Glutamatergic neuron (in vitro differentiated cells): ENCODE results near the gene UPB1. TPM values are rescaled to one million over a fixed set of nuclear protein-coding genes. Genes with fewer than 3 reads are reported as not detected.

Experiments used
- DNase-seq: peaks from one replicate; pipeline ENCODE4 v3.0.0; 2022
- H3K27ac Mint-ChIP-seq: one replicate; pipeline ENCODE4 v1.8.0; 2020; ENCODE audit warnings: mild to moderate bottlenecking, mixed read lengths, inconsistent platforms; ENCODE audit not compliant: unreplicated experiment
- H3K27me3 Mint-ChIP-seq: one replicate; pipeline ENCODE4 v1.8.0; 2020; ENCODE audit warnings: mild to moderate bottlenecking, moderate library complexity, mixed read lengths, inconsistent platforms; ENCODE audit not compliant: unreplicated experiment
- H3K36me3 Mint-ChIP-seq: one replicate; pipeline ENCODE4 v1.8.0; 2020; ENCODE audit warnings: mild to moderate bottlenecking, mixed read lengths, inconsistent platforms; ENCODE audit not compliant: unreplicated experiment
- H3K4me1 Mint-ChIP-seq: one replicate; pipeline ENCODE4 v1.8.0; 2020; ENCODE audit warnings: mild to moderate bottlenecking, low read depth, mixed read lengths, inconsistent platforms; ENCODE audit not compliant: unreplicated experiment
- H3K4me3 Mint-ChIP-seq: one replicate; pipeline ENCODE4 v1.8.0; 2020; ENCODE audit warnings: mild to moderate bottlenecking, mixed read lengths, inconsistent platforms; ENCODE audit not compliant: unreplicated experiment
- H3K9me3 Mint-ChIP-seq: one replicate; pipeline ENCODE4 v1.8.0; 2020; ENCODE audit warnings: mild to moderate bottlenecking, moderate library complexity, mixed read lengths, inconsistent platforms; ENCODE audit not compliant: unreplicated experiment
- total RNA-seq: library from RNA; stranded (reverse); fragmentation: NEBNext Ultra II Directional; extraction: Animal tissue kit (Norgen Biotek cat#: 25700); gene quantifications from one replicate; pipeline ENCODE4 v1.2.1, GENCODE V29; 2021; ENCODE audit not compliant: unreplicated experiment
- TF ChIP-seq, protein P1 (sequence below): fragments of 200-600 bp; sonication (generic); IDR thresholded peaks from one replicate; pipeline ENCODE4 v1.5.0; 2021; ENCODE audit not compliant: partially characterized antibody, unreplicated experiment

The UPB1 gene
- total RNA-seq, 1 donor from 2014 or later, result 0.37 TPM

DNA sequence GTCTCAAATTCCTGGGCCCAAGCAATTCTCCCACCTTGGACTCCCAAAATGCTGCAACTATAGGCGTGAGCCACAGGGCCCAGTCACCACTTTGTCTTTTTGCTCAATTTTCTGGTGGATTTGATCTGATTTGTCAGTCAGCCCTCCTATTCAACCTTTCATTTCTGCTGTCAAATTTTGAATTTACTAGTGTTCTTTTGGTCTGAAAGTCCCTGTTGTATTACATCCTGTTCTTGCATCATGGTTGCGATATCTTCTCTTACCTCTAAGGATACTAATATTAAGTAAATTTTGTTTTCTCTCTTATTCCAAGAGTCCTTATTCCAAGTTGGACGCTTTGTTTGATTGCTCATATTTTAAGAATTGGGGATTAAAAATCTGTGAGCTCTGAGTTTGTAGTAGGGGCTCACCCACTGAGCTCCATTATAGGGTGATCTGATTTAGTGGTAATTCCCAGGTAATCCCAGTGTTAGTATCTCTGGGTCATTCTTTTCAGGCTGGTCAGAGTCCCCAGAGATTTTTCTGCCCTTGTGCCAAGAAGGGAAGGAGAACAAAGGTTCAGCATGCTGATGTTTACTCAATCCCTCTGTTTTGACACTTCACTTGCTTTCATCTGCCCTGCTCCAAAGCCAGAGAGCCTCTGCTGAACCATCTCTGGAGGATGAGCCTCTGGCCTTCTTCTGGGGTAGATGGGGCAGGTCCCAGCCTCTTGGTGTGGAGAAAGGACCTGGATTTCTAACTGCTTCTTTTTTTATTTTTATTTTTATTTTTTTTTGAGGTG is 10.0 kb downstream of the UPB1 start:
- H3K36me3 Mint-ChIP-seq, result no peaks in the 10 kb centered on the region
- no peak overlapping the region for H3K4me3 Mint-ChIP-seq
- peaks cover 33% of the 10 kb centered on the region for H3K4me1 Mint-ChIP-seq
- peaks cover 2% of the 10 kb centered on the region for H3K9me3 Mint-ChIP-seq
- no peak for DNase-seq
- peaks cover 7% of the 10 kb centered on the region for H3K27me3 Mint-ChIP-seq
- H3K27ac Mint-ChIP-seq, result no peak overlapping the region
- TF ChIP-seq, protein P1, sequence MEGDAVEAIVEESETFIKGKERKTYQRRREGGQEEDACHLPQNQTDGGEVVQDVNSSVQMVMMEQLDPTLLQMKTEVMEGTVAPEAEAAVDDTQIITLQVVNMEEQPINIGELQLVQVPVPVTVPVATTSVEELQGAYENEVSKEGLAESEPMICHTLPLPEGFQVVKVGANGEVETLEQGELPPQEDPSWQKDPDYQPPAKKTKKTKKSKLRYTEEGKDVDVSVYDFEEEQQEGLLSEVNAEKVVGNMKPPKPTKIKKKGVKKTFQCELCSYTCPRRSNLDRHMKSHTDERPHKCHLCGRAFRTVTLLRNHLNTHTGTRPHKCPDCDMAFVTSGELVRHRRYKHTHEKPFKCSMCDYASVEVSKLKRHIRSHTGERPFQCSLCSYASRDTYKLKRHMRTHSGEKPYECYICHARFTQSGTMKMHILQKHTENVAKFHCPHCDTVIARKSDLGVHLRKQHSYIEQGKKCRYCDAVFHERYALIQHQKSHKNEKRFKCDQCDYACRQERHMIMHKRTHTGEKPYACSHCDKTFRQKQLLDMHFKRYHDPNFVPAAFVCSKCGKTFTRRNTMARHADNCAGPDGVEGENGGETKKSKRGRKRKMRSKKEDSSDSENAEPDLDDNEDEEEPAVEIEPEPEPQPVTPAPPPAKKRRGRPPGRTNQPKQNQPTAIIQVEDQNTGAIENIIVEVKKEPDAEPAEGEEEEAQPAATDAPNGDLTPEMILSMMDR, result no peak

DNA sequence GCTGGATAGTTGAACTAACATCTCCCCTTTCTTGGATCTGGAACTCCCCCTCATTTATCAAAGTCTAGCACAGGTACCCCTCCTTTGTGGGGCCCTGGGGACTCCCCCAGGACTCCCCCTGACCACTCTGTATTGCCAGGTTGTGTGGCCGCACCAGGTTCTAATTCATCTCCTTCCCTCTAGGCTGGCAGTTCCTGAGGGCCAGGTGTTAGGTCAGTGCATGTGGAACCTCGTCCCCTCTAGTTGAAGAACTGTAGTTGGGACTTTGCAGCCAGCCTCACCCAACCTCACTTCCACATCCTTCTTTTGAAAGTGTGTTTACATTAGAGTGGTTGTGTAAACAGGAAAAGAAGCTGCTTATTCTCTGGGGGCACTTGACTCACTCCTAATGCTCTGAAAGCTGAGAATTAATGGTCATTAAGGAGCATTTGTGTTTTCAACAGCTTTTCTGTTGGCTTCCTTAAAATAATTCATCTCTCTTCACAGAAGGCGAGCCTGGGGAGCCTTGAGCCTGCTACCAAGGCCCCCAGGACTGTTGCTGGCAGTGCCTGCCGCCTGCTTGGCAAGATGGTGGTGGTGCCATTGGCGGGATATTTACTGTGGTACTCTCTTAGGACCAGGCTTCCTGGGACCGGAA is 11.8 kb downstream of the UPB1 start:
- TF ChIP-seq, protein P1, result no peak
- Mint-ChIP-seq H3K27ac (no peak overlapping the region), H3K9me3 (peaks cover 2% of the 10 kb centered on the region), H3K27me3 (peaks cover 4% of the 10 kb centered on the region), H3K4me3 (no peak overlapping the region), H3K36me3 (no peaks in the 10 kb centered on the region), H3K4me1 (peaks cover 29% of the 10 kb centered on the region)
- DNase-seq, result no peak

DNA sequence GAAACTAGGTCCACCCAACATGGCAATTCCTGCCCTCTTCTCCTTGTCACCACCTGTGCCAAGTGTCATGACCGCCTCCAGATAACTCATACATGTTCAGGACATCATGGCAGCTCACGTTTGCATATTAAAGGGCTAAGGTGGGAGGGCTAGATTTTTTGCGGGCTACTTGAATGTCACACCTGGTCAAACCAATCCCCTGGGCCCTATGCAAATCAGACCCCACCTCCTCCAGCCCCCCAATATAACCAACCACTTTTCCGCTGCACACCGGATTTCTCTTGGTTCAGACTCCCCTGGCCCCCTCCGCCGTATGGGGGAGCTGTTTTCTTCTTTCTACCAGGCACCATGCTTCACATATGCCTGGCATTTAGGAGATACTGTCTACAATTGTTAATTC is 12.6 kb downstream of the UPB1 start:
- Mint-ChIP-seq H3K27me3 (peaks cover 3% of the 10 kb centered on the region), H3K9me3 (peaks cover 2% of the 10 kb centered on the region), H3K36me3 (no peaks in the 10 kb centered on the region), H3K27ac (no peak overlapping the region), H3K4me3 (no peak overlapping the region), H3K4me1 (peaks cover 29% of the 10 kb centered on the region)
- DNase-seq, result no peak
- TF ChIP-seq, protein P1, result no peak

DNA sequence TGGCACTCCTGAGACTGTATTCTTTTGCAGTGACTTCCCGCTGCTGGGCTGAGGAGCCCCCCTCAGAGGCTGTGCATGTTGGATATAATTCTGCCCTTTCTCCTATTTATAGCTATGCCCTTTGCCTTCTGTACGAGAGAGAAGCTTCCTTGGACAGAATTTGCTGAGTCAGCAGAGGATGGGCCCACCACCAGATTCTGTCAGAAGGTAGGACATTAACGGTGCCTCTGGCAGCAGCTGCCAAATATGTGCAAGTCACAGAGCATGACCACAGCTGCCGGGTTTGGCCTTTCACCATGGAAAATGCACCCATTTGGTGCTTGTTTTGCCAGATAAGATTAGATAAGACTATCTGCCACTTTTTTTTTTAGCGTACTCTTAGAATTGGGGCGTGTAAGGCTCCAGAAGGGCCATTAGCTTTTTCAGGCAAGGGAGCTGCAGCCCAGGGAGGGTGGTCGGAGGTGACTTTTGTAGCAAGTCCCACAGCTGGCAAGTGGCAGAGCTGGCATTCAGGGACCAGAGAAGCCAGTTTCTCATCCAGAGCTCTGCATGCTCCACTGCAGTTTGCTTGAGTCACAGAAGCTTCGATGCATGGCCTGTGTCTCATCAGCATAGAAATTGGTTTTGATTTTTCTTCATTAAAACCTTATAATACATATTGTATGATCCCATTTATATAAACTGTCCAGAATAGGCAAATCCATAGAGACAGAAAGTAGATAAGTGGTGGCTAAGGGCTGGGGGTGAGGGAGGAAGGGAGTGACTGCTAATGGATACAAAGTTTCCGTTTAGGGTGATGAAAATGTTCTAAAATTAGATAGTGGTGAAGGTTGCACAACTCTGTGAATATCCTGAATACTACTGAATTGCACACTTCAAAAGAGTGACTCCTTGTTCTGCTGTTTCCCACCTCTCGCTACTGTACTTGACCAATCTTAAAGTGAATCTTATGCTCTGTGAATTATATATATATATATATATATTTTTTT is 15.8 kb downstream of the UPB1 start:
- Mint-ChIP-seq H3K4me3 (no peak overlapping the region), H3K4me1 (peaks cover 26% of the 10 kb centered on the region), H3K9me3 (peaks cover 3% of the 10 kb centered on the region), H3K27ac (no peak overlapping the region), H3K36me3 (no peaks in the 10 kb centered on the region), H3K27me3 (no peaks in the 10 kb centered on the region)
- no peak for DNase-seq
- TF ChIP-seq, protein P1, result no peak
